ENCODE measurements around the gene GAS2. TPM values are rescaled to one million over a fixed set of nuclear protein-coding genes. Genes with fewer than 3 reads are reported as not detected.
A peak's percentile ranks its signal among the peaks of the same experiment; 100 is the strongest.

The GAS2 gene
- polyA plus RNA-seq, 5 donors: 8.1 to 16.0 (median 8.5) TPM

DNA sequence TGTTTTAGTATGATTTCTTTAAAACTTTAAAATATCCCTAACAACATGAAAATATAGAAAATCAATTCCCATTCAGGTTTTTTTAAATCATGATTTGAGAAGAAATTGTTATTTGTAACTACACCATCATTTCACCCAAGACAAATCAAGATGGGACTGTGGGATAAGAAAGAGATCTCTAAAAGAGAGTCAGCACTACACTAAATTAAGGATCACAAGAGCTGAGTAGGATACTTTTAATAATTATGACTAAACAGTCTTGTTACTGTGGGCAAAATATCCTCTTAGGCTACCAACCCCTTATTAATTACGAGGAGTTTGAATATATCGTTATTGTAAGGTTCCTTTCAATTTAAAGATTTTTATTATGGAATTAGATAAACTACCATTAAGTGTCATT is 3.0 kb downstream of the GAS2 start:
- DNase-seq: no peak

- no peak for DNase-seq
Measured at GRCh38 chr11:22670830-22671229, 4.4 kb downstream of the GAS2 start.

- no peak for DNase-seq
Measured at GRCh38 chr11:22671751-22672150, 5.3 kb downstream of the GAS2 start.

DNA sequence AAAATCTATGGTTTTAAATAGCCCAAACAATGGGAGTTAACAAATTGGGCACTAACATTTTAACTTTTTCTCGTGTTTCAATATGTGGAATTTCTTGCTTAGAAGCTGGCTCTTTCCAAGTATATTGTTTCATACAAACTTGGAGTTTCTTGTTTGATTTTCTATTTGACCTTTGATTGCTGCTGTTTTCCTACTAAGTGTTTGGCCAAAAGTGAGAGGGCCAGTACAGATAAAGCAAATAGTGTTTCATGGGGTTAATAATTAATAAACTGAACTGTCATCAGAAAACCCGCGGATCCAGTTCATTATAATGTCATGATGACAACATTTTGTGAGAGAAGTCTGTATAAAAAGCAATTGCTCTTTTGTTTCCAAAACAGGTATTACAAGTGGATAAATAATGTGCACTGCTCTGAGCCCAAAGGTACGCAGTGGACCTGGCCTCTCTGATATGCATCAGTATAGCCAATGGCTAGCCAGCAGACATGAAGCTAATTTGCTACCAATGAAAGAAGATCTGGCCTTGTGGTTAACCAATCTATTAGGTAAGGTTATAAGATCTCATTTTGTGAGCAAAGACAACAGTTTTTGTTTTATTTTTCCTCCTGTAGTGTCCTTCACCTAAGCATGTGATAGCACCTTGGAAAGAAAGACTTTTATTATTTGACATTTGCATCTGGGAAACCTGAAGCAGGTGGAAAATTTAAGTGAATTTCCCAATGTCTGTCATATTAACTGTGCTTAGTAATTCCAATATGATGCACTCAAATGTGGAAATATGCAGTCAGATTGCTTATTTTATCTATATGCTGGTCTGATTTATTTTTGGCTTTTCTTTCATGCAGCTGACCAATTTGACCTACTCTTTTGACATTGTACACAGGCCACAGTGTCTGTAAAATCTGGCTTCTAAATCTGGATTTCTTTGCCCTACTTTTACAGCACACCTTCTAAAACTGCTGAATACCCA is 8.3 kb downstream of the GAS2 start:
- DNase-seq: no peak

GRCh38 chr11:22677153-22677903 is 10.9 kb downstream of the GAS2 start:
- no peak for DNase-seq

GRCh38 chr11:22680628-22681027 is 14.2 kb downstream of the GAS2 start:
- DNase-seq: no peak

GRCh38 chr11:22681281-22681812 is 14.9 kb downstream of the GAS2 start:
- no peak for DNase-seq

GRCh38 chr11:22684082-22684481 is 17.7 kb downstream of the GAS2 start:
- no peak for DNase-seq

GRCh38 chr11:22685111-22685510 is 18.7 kb downstream of the GAS2 start:
- no peak for DNase-seq

- DNase-seq: no peak
Measured at GRCh38 chr11:22688914-22689313, 22.5 kb downstream of the GAS2 start.

- DNase-seq: no peak
Measured at GRCh38 chr11:22690257-22690656, 23.8 kb downstream of the GAS2 start.

- DNase-seq: no peak
Measured at GRCh38 chr11:22690871-22691270, 24.5 kb downstream of the GAS2 start.

DNA sequence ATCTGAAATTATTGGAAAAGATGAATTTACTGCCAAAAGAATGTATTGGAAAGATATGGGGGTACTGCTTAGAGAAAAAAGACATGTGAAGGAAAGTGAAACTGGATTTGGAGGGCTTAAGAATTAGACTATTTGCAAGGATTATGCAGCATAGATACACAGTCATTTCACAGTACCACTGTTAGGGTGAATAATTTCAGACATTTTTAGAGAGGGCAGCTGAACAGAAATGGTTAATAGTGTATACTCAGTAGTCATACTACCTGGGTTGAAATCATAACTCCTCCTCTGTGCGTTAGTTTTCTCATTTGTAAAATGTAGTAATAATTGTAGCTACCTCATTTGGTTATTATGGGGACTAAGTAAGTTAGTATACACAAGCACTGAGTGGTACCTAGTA is 33.0 kb downstream of the GAS2 start:
- no peak for DNase-seq

- no peak for DNase-seq
Measured at GRCh38 chr11:22702031-22702430, 35.6 kb downstream of the GAS2 start.

DNA sequence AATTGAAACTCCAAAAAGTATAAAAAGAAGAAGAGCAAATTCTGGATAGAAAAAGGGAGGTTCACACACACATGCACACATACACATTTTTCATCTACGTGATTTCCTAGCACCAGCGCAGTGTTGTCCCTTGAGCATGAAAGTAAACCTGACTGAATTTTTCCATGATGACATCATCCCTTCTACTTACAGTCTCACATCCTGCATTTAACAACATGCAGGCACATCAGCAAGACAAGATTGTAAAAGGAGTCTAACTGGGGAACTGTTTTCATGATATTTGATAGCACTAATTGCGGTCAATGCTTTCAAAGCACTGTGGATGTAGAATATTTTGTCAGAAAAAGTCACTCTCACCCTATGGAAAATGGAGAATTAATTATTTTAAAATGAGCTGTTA is 36.6 kb downstream of the GAS2 start:
- peak; percentile 38 to 41 for DNase-seq

- peak; percentile 14 to 23 for DNase-seq
Measured at GRCh38 chr11:22703591-22703990, 37.2 kb downstream of the GAS2 start.

DNA sequence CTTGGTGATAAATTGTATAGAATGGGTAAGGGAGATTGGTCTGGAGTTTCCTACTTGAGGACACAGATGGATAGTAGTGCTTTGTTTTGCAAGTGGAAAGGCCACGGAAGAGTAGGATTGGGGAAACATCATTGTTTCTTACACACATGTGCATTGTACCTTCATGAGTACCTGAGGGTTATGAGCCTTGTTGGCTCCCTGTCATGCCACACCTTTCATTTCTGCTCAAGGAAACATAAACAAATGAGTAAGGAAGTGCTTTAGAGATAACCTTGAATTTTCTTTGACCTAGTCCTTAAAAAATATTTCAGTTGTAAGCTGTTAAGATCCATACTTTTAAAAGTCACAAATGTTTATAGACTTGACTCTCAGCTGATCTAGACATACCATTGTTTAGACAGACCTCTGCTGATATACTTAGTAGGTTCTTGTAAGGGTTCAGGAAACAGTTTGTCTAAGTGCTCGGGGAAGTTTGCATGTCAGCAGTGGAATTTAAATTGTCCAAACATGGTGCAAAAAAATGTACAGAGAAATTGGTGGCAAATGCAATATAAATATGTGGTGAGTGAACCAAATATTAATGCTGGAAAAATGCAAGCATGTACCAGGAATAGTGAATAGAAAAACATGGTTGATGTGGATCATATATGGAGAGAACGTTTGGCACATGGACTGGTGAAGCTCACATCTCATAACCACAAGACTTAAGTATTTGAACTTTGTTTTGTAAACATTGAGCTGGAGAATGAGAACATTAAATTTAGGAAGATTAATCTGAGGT is 40.9 kb downstream of the GAS2 start:
- no peak for DNase-seq

GRCh38 chr11:22711071-22711770 is 44.8 kb downstream of the GAS2 start:
- no peak for DNase-seq

GRCh38 chr11:22711880-22712279 is 45.5 kb downstream of the GAS2 start:
- DNase-seq: no peak

DNA sequence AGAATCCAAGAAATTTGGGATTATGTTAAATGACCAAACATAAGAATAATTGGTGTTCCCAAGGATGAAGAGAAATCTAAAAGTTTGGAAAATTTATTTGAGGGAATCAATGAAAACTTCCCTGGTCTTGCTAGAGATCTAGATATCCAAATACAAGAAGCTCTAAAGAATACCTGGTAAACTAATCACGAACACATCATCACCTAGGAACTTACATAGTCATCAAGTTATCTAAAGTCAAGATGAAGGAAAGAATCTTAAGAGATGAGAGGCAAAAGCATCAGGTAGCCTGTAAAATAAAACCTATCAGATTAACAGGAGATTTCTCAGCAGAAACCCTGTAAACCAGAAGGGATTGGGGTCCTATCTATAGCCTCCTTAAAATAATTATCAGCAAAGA is 46.9 kb downstream of the GAS2 start:
- DNase-seq: no peak

GRCh38 chr11:22715971-22716370 is 49.6 kb downstream of the GAS2 start:
- DNase-seq: no peak
